CD4-positive, alpha-beta T cell treated with Interleukin-21 for 1 hour (primary cell): ENCODE measurements around the gene DDAH2.
"Not testable (repeated sequence)": the region's sequence is repeated elsewhere in the genome, so short reads cannot be mapped to it uniquely, and the experiment has no call there.

Experiments used
- DNase-seq: peaks from one replicate; pipeline ENCODE4 v3.0.0-alpha.2; 2020

DDAH2 gene

DNA sequence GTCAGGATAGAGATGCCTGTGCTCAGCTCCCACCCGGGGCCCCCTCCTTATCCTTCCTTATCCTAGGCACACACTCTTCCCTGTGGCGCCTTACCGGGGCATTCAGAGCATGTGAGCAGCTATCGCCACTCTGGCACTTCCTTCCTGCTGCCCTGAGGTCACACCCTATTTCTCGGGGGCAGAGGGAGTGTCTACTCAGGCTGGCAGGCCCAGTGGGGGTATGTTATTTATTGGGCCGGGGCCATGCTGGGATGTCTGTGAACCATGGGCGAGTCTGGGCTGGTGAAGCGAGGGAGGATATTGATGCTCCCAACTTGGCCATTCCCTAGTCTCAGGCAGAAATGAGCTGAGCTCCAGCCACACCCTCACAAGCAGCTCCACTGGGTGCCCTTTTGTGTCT, 17.9 kb downstream of the DDAH2 start:
- DNase-seq: no peak

DNA sequence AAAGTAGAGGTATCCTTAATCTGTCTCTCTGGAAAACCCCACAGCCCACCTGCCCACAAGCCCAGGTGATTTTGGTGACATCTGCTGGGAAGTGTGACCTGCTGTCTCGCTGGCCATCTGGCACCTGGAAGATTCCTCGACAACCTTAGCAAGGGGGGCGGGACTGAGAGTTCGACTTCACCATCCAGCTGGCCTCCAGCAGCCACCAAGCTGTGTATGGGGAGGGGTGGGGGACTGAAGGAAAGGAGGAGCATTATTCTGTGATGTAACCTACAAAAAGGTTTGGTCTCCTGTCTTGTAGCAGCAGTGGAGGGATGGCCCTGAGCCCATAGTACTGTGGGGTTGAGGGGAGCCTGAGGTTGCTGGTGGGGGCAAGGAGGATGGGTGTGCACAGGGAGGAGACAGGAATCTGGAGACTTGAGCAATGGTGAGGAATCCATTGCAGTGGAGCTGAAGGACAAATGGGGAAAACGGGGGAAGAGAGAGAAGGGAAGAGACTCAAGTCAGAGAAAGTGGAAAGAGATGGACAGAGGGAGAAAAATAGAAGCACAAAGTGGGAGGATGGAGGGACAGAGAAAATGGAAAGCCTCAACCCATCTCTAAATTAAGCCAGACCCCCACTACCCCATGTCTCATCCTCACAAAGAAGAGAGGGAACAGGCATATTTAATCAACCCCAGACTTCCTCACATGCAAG, 18.4 kb downstream of the DDAH2 start:
- no peak for DNase-seq

DNA sequence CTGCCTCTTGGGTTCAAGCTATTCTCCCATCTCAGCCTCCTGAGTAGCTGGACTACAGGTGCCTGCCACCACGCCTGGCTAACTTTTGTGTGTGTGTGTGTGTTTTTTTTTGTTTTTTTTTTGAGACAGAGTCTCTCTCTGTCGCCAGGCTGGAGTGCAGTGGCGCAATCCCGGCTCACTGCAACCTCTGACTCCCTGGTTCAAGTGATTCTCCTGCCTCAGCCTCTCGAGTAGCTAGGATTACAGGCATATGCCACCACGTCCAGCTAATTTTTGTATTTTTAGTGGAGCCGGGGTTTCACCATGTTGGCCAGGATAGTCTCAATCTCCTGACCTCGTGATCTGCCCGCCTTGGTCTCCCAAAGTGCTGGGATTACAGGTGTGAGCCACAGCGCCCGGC, 19.9 kb downstream of the DDAH2 start:
- not testable (repeated sequence) for DNase-seq

DNA sequence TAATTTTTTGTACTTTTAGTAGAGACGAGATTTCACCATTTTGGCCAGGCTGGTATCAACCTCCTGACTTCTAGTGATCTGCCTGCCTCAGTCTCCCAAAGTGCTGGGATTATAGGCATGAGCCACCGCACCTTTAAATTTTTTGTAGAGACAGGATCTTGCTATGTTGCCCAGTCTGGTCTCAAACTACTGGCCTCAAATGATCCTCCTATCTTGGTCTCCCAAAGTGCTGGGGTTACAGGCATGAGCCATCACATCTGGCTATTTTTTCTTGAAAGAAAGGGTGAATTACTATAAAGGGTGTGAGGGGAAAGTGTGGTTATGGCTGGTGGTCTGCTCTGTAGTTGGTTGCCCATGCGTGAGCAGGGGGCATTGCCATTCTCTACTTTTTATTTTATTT, 20.9 kb downstream of the DDAH2 start:
- DNase-seq: no peak

DNA sequence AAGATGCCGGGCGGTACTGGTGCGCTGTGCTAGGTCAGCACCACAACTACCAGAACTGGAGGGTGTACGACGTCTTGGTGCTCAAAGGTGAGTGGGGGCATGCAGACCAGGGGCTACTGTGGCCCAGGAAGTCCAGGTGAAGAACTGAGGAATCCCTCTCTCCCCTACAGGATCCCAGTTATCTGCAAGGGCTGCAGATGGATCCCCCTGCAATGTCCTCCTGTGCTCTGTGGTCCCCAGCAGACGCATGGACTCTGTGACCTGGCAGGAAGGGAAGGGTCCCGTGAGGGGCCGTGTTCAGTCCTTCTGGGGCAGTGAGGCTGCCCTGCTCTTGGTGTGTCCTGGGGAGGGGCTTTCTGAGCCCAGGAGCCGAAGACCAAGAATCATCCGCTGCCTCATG, 21.4 kb downstream of the DDAH2 start:
- no peak for DNase-seq

DNA sequence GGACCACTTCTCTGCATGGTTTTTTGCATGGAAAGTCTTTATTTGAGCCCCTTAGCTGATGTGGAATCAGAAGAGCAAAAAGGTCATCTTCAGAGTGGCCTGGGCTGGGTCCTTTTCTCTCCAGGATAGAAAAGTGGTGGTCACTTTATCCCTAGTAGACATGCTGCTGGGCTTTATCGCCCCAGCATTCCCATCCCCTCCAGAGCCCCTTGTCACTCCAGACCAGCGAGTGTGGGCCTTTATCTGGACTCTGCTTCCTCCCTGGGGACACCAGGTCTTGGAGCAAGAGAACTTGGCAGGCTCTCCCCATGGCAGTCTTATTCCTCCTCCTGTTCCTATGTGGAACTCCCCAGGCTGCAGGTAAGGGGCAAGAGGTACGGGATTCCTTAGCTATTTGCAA, 22.5 kb downstream of the DDAH2 start, which contains the start of gene LY6G6F:
LY6G6F (plus strand) TSS at position 268 of the 400 bp plus-strand sequence; CDS start at position 309, 41 bp downstream.
- no peak for DNase-seq

DNA sequence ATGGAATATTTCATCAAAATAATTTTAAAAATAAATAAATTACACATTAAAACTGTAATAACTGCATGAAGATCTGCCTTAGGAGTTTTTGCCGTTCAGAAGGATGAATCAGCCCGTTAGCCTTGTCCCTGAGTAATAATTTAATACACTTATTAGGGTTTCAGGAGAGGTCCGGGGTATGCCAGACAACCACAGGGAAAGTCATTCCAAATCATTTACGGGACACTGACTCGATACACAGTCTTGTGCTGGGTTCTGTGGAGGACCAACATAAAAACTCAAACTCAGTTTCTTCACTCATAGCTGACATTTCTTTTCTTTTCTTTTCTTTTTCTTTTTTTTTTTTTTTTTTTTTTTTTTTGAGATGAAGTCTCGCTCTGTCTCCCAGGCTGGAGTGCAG, 23.2 kb downstream of the DDAH2 start:
- DNase-seq: no peak

DNA sequence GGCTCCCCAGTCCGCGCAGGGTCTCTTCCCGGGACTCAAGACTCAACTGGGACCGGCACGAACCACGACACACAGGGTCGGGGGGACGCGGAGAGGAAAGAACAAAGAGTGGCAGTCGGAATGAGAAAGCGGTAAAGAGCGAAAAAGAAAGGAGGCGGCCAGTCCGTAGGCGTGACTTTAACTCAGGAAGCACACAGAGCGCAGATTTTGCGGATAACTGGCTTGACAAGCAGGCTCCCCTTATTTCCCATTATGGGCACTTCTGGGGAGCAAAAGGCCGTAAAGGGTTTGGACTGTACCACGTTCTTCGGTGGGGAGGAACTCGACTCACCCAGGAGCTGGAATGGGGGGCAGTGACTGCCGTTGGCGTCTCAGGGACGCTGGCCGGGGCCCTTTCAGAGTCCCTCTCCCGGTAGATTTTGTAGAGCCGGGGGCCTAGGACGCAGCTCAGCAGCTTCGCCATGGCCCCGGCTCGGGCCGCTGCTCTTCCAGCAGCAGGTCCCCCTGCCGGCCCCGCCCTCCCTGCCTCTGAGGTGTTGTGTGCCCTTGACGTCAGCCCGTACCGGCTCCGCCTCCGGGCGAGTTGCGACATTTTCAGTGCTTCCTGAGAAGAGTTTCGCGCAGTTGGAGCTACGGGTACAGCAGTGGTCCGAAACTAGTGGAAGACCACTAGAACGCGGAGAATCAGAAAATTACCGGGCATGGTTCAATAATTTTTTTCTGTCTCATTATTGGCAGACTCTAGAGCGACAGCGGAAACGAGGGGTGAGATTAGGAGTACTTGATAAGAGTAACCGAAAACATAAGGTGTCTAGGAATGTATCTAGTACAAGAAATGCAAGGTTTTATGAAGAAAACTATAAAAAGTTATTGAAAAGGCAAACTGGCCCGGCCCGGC, 26.0 kb downstream of the DDAH2 start, which contains the start of gene ABHD16A:
ABHD16A (minus strand) TSS at position 506 of the 898 bp plus-strand sequence; CDS start at position 463, 43 bp downstream.
- DNase-seq: peak; percentile 98

DNA sequence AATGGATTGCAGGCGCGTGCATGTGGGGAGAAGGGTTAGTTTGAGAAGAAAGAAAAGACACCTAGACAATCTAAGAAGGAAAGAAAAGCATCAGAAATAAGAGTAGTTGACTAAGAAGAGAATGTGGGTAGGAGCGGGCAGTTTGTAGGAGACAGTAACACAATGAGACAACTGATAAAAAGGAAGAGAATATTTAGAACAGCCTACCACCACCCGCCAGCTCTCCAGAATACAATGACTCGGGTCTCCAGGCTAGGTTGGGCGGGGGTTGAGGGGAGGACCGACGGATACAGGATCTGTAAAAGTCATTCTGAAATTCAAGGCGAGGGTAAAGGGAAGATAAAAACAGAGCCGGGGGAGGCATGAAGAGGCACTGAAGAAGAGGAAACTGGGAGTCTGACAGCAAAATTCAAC, 26.7 kb downstream of the DDAH2 start:
- DNase-seq: no peak

DNA sequence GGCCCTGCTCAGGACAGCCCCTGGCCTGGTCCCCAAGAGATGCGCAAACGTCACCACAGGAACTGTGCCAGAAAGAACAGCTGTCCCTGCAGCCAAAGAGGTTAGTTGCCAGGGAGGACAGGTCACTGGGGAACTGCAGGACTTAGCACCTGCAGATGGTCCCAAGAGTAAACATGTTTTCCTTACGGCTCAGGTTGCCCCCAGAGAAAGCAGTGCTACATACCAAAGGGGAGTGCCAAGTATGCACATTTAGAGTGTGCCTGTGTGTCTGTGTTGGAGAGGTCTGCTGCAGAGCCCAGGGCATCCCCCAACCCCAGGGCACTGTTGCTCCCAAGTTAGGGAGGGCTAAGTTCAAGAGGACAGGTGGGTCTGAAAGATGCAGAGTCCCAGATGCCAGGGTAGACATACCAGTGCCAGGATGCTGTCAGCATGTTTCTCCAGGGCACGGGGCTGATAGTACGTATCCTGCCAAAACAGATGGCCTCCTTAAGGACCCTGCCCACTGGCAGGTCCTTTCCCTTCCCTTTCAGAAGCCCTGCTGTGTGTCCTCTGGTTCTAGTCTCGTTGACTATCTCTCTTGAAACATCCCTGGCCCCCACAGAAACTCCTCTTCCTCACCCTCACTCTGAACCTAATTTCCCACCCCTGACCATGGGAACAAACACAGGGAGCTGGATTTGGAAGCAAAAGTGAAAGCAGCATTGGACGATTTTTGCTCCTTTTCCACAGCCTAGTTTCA, 27.3 kb downstream of the DDAH2 start:
- DNase-seq: no peak

DNA sequence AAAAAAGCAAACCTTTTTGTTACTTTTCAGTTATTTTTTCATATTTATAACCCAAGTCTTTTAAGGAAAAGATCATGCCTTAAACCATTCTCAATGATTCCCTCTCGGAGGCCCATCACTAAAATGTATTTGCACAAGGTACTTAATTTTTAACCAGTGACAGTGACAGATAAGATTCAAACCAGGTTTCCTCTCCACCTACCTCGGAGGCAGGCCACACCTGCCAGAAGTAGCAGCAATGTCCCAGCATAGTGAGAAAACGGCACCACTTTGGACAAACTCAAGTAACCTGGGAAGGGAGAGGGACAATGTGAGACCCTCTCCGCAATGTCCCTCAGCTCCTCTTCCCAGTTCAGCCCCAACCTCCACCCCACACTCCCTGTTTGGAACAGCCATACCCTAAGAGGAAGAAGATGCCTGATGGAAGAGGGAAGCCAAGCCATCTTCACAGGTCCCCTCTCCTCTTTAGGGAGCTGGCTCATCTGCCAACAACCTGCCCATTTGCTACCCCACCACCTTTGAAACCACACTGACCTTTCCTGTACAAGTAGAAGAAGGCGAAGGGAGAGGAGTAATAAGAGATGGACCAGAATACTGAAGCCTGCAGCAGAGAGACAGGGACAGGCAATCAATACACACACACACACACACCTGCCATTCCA, 28.2 kb downstream of the DDAH2 start:
- DNase-seq: no peak

DNA sequence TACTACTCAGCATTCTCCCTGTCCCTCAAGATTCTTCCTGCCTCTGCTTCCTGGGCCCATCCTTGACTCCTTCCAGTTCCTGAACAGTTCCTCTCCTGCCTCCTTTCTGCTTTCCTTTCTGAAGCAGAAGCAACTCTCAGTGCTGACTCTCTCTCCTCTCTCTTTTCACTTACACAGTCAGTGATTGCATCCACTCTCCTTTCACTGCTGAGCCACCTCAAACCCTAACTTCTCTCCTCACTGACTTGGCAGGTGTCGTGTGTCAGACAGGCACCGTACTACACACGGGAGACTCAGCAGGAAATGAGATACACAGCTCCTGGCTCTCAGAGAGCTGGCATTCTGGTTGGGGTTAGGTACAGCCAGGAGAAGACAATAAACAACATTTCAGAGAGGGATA, 31.5 kb downstream of the DDAH2 start:
- no peak for DNase-seq

DNA sequence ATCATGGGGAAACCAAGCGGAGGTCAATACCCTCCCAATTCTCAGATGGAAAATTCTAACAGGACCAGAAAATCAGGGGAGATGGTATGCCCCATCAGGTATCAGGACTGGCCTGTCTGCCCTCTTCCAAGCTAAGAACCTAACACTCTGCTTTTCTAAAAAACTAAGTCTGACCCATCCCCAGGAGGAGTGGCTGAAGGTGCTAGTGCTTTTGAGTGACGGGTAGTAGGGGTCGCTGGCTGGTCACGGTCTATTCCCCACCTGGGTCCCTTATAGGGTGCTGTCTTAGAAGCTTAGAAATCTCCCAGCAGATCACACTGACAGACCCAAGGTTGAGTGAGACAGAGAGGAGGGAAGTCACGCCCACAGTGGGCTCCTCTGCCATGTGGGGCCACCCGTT, 35.6 kb downstream of the DDAH2 start:
- DNase-seq: no peak

DNA sequence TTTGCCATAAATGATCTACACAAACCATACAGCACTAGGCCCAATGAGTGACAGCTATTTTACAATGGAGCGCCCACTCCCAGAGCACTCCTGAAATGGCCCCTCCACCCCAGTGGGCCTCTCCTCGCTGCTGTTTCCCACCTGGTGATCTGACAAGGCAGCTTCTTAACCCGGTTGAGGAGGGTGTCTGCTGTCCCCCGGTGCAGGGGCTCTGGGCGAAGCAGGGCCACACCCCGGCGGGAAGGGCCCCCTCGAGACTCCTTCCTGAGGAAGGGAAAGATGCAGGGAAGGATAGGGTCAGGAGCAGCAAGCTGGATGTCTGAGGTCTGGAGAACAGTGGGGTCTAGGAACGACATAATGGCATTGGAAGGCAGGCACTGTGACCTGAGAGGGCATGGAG, 36.2 kb downstream of the DDAH2 start:
- DNase-seq: no peak

DNA sequence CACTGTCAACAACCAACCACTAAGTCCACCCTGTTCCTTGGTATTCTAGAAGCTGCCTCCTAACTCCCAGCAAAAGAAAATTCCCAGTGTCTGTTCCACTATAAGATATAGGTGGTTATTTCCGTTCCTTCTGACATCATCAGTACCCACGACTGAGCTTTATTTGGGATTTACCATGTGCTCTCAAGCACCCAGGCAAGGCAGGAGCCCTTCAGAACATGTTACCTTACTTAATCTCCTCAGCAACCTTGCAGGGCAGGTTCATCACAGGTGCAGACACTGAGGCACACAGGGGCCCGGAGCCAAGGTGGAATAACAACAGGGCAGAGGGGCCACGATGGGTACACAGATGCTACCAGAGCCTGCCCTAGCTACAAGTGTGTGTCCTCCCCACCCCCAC, 36.7 kb downstream of the DDAH2 start:
- no peak for DNase-seq

DNA sequence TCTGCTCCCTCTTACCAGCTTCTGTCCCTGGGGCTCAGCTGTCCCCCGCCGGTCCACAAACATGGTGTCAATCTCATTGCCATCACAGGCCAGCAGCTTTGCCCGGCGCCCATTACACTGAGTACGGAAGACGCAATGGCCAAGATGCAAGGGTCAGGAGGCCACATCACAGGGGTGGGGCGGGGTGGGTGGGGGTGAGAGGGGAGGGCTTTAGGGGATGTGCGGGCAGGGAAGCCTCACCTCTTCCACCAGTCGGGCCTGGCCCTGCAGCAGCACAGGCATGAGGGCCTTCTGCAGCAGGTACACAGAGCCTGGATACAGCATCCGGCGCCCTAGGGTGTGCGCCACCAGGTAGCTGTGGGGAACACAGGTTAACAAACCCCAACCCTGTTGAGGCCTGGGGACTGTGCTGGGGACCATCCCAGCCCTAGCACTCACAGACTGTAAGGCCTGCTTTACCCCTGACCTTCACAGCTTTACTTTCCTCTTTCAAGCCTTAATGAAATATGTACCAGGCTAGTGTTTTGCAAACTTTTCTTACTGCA, 37.5 kb downstream of the DDAH2 start:
- DNase-seq: no peak

DNA sequence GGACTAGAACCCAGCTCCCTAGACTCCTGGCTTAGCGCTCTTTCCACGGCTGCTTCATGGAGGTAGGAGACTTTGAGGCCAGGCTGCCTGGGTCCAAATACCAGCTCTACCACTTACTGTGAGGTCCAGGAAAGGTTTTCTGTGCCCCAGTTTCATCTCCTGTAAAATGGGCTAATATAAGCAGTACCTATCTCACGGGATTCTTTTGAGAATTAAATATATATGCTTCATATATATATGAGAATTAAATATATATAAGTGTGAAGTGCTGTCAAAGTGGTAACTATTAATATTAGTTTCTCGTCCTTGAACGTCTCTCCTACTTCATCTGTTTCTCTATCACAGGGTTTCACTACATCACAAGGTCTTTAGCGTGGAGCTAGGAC, 38.0 kb downstream of the DDAH2 start:
- DNase-seq: no peak

DNA sequence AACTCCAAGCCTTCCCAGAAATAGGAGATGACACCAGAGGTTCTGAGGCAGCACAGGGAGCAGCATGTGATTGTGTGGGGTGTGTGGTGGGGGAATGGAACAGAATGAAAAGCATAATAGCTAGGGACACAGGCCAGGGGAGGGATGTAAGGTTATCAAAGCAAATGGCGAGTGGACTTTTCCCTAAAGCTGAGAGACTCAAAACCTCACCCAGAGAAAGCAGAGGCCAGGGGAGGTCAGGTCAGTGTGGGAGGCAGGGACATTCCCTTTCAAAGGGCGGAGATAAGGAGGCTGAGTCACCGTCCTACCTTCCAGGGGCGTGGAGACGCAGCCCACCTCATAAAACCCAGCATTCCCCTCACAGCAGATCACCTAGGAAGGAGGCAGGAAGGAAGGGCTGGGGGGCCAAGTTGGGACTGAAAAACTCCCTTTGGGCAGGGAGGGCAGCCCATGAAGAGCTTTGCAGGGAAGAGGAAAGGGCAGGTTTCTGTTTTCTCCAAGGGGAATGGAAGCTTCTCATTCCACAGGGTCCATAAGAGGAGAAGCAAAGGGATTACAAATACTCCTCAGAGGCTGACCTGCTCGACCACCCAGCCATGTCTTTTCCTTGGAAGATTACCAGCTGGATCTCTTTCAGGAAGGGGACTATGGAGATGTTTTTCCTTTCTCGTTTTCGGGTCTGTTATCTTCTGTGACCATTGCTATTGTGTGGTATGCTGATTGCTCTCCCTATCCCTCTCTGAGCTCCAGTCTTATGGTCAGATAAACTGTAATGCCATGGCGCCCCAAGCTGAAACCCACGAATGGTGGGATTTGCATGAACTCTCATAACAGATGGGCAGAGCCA, 38.6 kb downstream of the DDAH2 start:
- DNase-seq: no peak

DNA sequence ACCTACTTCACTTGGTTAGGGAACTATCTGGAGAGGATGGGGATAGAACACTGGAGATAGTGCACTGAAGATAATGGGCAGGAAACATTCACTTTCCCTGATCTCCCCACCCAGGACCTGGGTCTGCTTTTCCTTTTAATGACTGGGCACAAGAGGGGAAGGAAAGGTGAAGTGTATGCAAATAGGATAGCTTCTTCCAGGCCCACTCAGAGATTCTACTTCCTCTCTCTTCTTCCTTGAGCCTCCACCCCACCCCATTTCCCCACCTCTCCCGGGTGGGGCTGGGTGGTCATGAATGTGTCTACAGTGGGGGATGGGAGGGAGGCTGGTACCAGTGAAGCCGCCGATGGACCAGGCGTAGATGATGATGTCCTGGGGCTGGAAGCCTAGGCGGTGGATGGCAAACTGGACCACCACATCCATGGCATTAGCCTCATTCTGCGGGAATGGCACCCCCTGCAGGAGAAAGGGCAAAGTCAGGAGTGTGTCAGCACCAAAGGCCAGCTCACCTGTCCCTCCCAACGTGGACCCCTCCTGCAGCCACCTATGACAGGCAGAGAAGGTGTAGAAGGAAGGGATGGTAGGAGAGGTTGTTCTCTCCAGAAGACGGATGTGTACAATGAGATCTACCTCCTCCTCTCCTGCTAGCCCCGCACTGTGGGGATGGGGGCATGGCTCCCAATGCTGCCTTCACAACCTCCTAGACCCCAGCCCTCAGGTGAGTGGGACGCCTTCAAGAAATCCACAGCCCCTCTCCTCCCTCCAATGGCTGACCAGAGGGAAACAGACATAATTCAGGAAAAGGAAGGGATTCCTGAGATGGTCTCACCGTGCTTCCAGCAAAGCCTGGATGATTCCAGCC, 39.6 kb downstream of the DDAH2 start:
- DNase-seq: peak; percentile 19

DNA sequence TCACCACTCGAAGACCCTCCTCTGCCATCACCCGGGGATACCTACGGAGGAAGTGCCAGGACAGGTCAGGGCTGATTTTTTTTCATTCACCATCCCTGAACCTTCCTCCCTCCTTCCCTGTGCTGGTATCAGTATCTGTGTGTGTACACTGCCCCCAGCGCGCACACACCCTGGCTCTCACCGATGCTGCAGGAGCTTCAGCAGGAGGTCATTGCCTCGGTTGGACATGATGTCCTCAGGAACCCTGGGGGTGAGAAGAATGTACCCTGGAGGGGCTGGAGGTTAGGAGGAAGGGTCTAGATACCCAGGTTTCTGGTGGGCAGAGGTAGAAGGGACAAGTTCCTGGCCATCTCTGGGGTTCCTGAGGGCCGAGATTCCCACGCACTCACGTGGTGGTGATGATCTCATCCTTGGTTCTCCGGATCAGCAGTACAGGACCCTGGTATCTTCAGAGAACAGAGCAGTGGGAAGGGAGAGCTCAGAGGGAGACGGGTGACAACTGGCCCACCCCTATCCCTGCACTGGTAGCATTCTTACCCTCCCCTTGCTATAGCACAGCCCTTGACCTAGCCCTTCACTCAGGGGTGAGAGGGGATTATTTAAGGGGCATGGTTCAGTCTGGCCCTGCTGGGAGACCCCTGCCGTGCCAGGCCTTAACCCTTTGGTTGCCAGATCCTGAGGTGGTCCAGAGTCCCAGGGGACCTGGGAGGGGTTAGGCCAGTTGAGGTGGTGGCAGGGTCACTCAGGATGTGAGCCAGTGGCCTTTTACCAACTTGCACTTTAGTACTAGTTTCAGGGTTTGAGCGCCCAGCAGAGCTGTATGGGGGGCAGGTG, 41.0 kb downstream of the DDAH2 start:
- no peak for DNase-seq
